Osteocyte (in vitro differentiated cells): ENCODE data around the gene DNAH11. TPM values are rescaled to one million over a fixed set of nuclear protein-coding genes. Genes with fewer than 3 reads are reported as not detected.

Experiments
- DNase-seq: peaks from one replicate; pipeline ENCODE4 v3.0.0; 2021; ENCODE audit warnings: mixed read lengths; ENCODE audit not compliant: unreplicated experiment; ENCODE audit errors: extremely low spot score
- H3K27ac Mint-ChIP-seq: one replicate; pipeline ENCODE4 v1.8.0; 2021; ENCODE audit warnings: mild to moderate bottlenecking, mixed read lengths; ENCODE audit not compliant: unreplicated experiment
- H3K27me3 Mint-ChIP-seq: one replicate; pipeline ENCODE4 v1.8.0; 2021; ENCODE audit warnings: mixed read lengths; ENCODE audit not compliant: unreplicated experiment
- H3K36me3 Mint-ChIP-seq: one replicate; pipeline ENCODE4 v1.8.0; 2021; ENCODE audit warnings: mixed read lengths; ENCODE audit not compliant: unreplicated experiment
- H3K4me1 Mint-ChIP-seq: one replicate; pipeline ENCODE4 v1.8.0; 2021; ENCODE audit warnings: mixed read lengths; ENCODE audit not compliant: unreplicated experiment
- H3K4me3 Mint-ChIP-seq: one replicate; pipeline ENCODE4 v1.8.0; 2021; ENCODE audit warnings: mild to moderate bottlenecking, moderate library complexity, mixed read lengths; ENCODE audit not compliant: unreplicated experiment
- H3K9me3 Mint-ChIP-seq: one replicate; pipeline ENCODE4 v1.8.0; 2021; ENCODE audit warnings: mixed read lengths; ENCODE audit not compliant: unreplicated experiment
- CTCF ChIP-seq: fragments of 200-600 bp; sonication (generic); IDR thresholded peaks from 2 replicates; pipeline ENCODE4 v1.5.0; 2021; ENCODE audit warnings: antibody characterized with exemption, mild to moderate bottlenecking, moderate library complexity
- total RNA-seq: library from RNA; stranded (reverse); gene quantifications from 2 replicates; pipeline ENCODE4 v1.2.1, GENCODE V29; 2021

DNAH11 gene
- total RNA-seq, 1 donor from 2014 or later = not detected

DNA sequence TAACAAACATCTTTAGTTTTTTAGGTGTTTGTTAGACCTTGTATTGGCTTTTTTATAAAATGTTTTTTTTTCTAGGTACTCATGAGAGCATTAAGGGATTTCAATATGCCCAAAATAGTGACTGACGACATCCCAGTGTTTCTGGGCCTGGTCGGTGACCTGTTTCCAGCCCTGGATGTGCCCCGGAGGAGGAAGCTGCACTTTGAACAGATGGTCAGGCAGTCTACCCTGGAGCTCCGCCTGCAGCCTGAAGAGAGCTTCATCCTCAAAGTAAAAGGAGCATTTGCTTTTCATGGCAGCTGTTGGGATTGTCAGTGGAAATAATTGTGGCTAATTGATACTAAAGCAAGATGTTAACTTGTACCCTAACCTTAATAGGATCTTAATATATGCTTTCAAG lies 161.5 kb downstream of the DNAH11 start:
- TF ChIP-seq CTCF = no peak
- H3K4me3 Mint-ChIP-seq = no peak overlapping the region
- H3K9me3 Mint-ChIP-seq = no peaks in the 10 kb centered on the region
- H3K27me3 Mint-ChIP-seq = no peaks in the 10 kb centered on the region
- no peak overlapping the region for H3K27ac Mint-ChIP-seq
- DNase-seq = no peak
- no peaks in the 10 kb centered on the region for H3K36me3 Mint-ChIP-seq
- no peaks in the 10 kb centered on the region for H3K4me1 Mint-ChIP-seq

GRCh38 chr7:21706131-21706530 lies 163.3 kb downstream of the DNAH11 start:
- H3K4me1 Mint-ChIP-seq = no peaks in the 10 kb centered on the region
- no peak overlapping the region for H3K4me3 Mint-ChIP-seq
- TF ChIP-seq CTCF = no peak
- no peaks in the 10 kb centered on the region for H3K36me3 Mint-ChIP-seq
- no peaks in the 10 kb centered on the region for H3K27me3 Mint-ChIP-seq
- DNase-seq = no peak
- H3K27ac Mint-ChIP-seq = no peak overlapping the region
- H3K9me3 Mint-ChIP-seq = no peaks in the 10 kb centered on the region

- H3K4me1 Mint-ChIP-seq = no peaks in the 10 kb centered on the region
- H3K36me3 Mint-ChIP-seq = no peaks in the 10 kb centered on the region
- H3K9me3 Mint-ChIP-seq = no peaks in the 10 kb centered on the region
- no peak for DNase-seq
- H3K27me3 Mint-ChIP-seq = no peaks in the 10 kb centered on the region
- no peak overlapping the region for H3K4me3 Mint-ChIP-seq
- H3K27ac Mint-ChIP-seq = no peak overlapping the region
- TF ChIP-seq CTCF = no peak
These were observed 164.7 kb downstream of the DNAH11 start for GRCh38 chr7:21707566-21707965.

DNA sequence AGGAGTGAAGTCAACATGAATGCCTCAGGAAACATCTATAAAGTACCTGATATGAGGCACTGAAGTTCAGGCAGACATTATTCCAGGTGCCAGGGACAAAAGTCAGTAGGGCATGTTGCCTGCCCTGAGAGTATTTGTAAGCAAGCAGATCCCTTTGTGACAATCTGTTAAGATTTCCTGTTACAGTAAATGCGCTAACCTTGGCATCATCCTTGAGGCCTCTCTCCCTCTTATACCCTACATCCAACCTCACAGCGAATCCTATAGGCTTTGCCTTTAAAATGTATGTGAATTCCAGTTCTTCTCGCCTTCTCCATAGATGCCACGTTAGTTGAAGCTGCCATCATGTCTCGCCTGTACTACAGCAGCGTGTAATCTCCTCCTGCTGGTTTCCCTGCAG lies 165.3 kb downstream of the DNAH11 start:
- H3K4me3 Mint-ChIP-seq = no peak overlapping the region
- DNase-seq = no peak
- no peaks in the 10 kb centered on the region for H3K27me3 Mint-ChIP-seq
- no peak for TF ChIP-seq CTCF
- no peaks in the 10 kb centered on the region for H3K9me3 Mint-ChIP-seq
- no peaks in the 10 kb centered on the region for H3K36me3 Mint-ChIP-seq
- no peak overlapping the region for H3K27ac Mint-ChIP-seq
- no peaks in the 10 kb centered on the region for H3K4me1 Mint-ChIP-seq

DNA sequence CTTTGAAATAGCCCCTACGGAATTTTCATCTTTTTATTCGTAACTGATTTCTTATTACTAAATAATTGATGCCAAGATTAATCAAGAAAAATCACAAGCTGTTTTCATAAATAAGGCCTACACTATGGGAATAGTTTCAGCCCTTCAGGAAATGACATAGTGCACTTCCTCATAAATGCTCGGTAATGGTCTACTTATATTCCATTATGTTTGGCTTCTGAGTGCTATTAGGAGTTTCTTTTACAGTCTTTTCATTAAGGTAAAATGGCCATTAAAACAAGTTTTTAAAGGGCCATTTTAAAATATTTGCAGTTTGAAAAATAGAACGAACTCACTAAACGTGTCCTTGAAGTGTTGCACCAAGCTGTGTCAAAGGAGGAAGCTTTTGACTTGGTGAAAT lies 174.5 kb downstream of the DNAH11 start:
- Mint-ChIP-seq H3K9me3 (no peaks in the 10 kb centered on the region), H3K4me1 (no peaks in the 10 kb centered on the region), H3K36me3 (no peaks in the 10 kb centered on the region), H3K27ac (no peak overlapping the region), H3K27me3 (no peaks in the 10 kb centered on the region), H3K4me3 (no peak overlapping the region)
- DNase-seq = no peak
- TF ChIP-seq CTCF = no peak
